Ammon's horn (tissue), 1 donor: ENCODE measurements around the gene SUN3.
"Not testable (repeated sequence)": the region's sequence is repeated elsewhere in the genome, so short reads cannot be mapped to it uniquely, and the experiment has no call there.

Experiments
- DNase-seq: peaks from one replicate; pipeline ENCODE4 v3.0.0-alpha.2; 2016; ENCODE audit warnings: low spot score

Gene SUN3

GRCh38 chr7:47944536-47945260 lies 84.2 kb downstream of the SUN3 start:
- no peak for DNase-seq

DNA sequence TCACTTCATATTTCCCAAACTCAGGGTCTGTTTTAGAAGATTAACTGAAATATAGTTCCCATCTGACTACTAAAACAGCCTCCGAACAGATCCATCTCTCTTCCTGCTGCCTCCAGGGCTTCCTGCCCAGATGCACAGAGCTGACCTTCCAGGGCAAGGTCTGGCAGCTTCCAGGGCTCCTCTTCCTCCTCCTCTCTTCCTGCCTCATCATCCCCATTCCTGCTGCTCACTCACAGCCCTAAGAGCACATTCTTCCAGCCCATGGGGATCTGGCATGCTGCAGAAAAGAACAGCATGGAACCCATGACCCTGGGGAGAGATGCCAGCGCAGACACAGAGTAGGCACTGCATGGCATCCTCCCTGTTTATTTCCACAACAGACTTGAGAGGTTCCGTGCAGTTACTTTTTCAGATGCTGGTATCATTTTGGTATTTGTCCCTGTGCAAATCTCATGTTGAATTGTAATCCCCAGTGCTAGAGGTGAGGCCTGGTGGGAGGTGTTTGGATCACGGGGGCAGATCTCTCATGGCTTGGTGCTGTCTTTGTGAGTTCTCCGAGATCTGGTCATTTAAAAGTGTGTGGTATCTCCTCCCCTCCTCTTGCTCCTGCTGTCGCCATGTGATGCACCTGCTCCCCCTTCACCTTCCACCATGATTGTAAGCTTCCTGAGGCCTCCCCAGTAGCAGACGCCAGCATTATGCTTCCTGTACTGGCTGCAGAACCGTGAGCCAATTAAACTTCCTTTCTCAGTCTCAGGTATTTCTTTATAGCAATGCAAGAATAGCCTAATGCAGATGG lies 85.0 kb downstream of the SUN3 start:
- DNase-seq = no peak

DNA sequence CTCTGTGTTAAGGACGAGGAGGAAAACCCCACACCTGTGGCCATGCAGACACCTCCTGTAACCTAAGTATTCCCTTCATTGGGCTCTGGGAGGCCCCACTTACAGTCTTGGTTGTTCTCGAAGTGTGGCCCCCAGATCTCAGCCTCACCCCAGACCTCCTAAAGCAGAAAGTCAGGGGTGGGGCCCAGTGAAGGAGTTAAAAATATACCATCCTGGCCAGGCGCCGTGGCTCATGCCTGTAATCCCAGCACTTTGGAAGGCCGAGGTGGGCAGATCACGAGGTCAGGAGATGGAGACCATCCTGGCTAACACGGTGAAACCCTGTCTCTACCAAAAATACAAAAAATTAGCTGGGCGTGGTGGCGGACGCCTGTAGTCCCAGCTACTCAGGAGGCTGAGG lies 86.3 kb downstream of the SUN3 start:
- DNase-seq = not testable (repeated sequence)

- DNase-seq = no peak
These were observed 86.8 kb downstream of the SUN3 start for GRCh38 chr7:47942132-47942531.

- DNase-seq = no peak
These were observed 87.6 kb downstream of the SUN3 start for GRCh38 chr7:47941136-47941844.

- no peak for DNase-seq
These were observed 88.6 kb downstream of the SUN3 start for GRCh38 chr7:47940088-47941013.

- no peak for DNase-seq
These were observed 89.4 kb downstream of the SUN3 start for GRCh38 chr7:47939425-47940036.

DNA sequence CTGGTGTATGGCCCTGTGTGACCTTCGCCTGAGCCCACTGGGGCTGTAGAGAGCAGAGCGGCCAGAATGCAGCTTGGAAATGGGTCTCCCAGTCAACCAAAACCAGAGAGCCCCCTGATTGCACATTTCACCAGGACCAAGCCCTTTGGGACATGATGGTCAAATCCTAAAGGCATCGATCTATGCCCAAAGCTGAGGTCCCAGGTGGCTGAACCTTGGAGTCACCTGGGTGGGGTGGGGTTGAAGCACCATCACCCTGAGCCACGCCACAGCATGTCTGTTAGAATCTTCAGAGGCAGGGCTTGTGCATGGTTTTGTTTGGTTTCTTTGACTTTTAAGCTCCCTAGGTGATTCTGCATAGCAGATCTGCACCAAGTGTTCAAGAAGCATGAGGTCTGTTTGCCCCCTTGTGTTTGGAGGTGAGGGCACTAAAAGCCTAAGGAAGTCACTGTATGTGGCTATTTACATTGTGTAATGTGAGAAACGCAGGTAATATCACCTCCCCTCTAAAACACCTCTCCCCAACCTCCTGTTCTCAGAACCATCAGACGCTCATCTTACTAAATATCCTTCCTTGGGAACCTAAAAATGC lies 90.2 kb downstream of the SUN3 start:
- no peak for DNase-seq

- no peak for DNase-seq
These were observed 91.0 kb downstream of the SUN3 start for GRCh38 chr7:47937711-47938573.
